Measurements from ENCODE around the gene ITIH1.

ITIH1 gene

DNA sequence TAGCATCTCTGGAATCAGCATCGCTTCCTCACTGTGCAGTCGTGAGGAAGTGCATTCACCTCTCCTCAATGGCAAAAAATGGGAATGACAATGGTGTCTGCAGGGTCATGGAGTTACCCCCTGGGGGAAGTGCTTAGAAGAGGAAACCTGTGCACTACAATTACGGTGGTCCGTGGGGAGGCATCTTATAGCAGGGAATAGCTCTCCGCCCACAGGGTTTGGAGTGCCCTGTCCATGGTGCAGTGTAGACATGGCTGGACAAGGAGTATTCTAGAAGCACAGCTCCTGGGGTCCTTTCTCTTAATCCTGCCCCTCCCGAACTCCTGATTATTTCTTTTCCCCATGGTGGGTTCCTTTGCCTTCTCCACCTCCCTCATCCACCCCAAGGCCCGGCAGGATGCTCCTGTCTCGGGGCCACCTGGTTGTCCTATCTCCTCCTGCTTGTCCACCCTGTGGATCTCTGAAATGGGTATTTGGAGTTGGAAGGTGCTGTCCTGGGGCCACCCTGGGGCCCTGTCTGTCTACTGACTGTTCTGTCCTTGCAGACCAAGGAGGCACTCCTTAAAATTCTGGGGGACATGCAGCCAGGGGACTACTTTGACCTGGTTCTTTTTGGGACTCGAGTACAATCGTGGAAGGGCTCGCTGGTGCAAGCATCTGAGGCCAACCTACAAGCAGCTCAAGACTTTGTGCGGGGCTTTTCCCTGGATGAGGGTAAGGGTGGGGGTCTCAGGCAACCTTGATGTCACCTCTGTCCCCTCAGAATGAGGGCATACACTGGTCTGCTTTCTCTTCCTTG lies 5.2 kb downstream of the ITIH1 start:
- no peaks in the 10 kb centered on the region for H3K36me3 ChIP-seq (ENCODE audit: insufficient read depth, low read length)
- H3K9ac ChIP-seq (ENCODE audit: low read depth, low read length) = no peak overlapping the region
- no peaks in the 10 kb centered on the region for H3K9me3 ChIP-seq (ENCODE audit: control insufficient read depth, insufficient read depth, low read length)
- H3K4me1 ChIP-seq (ENCODE audit: insufficient read depth, low read length) = no peaks in the 10 kb centered on the region; the same call in 1 of the 2 replicates

DNA sequence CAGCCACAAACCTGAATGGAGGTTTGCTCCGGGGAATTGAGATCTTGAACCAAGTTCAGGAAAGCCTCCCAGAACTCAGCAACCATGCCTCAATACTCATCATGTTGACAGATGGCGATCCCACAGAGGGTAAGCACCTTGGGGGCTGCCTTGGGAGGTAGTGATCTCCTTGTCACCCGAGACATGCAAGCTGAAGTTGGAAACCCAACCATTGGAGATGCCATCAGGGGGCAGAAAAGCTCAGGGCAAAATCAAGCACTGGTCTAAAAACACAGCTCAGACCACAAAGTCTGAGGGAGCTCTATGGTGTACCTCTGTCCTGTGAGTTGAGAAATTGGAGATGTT lies 5.8 kb downstream of the ITIH1 start:
- H3K4me1 ChIP-seq (ENCODE audit: insufficient read depth, low read length) = no peaks in the 10 kb centered on the region; the same call in 1 of the 2 replicates
- H3K36me3 ChIP-seq (ENCODE audit: insufficient read depth, low read length) = no peaks in the 10 kb centered on the region
- H3K9me3 ChIP-seq (ENCODE audit: control insufficient read depth, insufficient read depth, low read length) = no peaks in the 10 kb centered on the region
- H3K9ac ChIP-seq (ENCODE audit: low read depth, low read length) = no peak overlapping the region

GRCh38 chr3:52784021-52784621 lies 6.7 kb downstream of the ITIH1 start:
- H3K9ac ChIP-seq (ENCODE audit: low read depth, low read length) = no peak overlapping the region
- no peaks in the 10 kb centered on the region for H3K9me3 ChIP-seq (ENCODE audit: control insufficient read depth, insufficient read depth, low read length)
- H3K4me1 ChIP-seq (ENCODE audit: insufficient read depth, low read length) = no peaks in the 10 kb centered on the region; the same call in 1 of the 2 replicates
- H3K36me3 ChIP-seq (ENCODE audit: insufficient read depth, low read length) = no peaks in the 10 kb centered on the region

DNA sequence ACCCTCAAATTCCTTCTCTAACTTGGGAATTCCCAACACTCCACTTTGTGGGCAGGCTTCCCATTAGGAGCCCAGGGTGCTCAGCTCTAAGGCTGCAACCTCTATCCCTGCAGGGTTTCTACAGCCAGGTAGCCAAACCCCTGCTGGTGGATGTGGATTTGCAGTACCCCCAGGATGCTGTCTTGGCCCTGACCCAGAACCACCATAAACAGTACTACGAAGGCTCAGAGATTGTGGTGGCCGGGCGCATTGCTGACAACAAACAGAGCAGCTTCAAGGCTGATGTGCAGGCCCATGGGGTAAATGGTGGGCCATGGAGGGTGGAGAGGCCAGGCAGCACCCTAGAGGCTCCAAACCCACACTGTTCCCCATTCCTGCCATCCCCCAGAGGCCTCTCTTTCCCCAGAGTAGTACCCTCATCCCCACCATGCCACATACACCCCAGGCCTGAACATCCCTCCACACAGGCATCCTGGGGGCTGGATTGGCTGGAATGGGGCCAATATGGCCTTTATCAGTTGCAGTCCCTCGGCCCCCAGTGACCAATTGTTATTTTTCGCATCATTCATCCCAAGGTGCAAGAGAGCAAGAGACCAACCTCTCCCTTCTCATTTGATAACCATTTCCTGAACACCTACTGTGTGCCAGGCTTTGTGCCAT lies 7.7 kb downstream of the ITIH1 start:
- no peaks in the 10 kb centered on the region; the same call in 1 of the 2 replicates for H3K4me1 ChIP-seq (ENCODE audit: insufficient read depth, low read length)
- no peaks in the 10 kb centered on the region for H3K36me3 ChIP-seq (ENCODE audit: insufficient read depth, low read length)
- H3K9ac ChIP-seq (ENCODE audit: low read depth, low read length) = no peak overlapping the region
- H3K9me3 ChIP-seq (ENCODE audit: control insufficient read depth, insufficient read depth, low read length) = no peaks in the 10 kb centered on the region

DNA sequence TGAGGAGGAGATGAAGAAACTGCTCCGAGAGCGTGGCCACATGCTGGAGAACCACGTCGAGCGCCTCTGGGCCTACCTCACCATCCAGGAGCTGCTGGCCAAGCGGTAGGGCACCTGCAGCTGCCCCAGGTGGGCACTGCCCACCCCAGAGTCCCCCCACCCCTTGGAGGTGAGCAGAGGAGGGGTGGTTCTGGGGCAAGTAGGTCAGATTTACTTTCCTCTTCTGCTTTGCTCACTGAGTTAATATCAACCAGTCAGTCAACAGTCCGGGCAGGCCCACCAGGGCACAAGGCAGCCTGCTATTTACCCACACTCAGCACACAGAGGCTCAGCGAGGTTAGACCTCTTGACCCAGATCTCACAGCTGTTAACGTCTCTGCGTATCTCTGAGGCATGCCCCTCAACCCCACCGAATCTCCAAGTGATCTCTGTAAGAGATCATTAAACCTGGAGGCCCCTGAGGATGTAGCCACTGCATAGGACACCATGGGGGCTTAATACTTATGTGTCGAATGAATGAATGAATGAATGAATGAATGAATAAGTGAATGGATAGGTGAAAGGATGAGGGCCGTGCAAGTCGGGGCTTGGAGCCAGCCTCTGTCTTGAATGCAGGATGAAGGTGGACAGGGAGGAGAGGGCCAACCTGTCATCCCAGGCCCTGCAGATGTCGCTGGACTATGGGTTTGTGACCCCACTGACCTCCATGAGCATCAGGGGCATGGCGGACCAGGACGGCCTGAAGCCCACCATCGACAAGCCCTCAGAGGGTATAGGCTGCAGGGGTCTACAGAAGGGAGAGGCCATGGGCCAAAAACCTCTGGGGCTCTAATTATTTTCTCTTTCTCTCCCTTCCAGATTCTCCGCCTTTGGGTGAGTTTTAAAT lies 9.2 kb downstream of the ITIH1 start:
- no peaks in the 10 kb centered on the region; the same call in 1 of the 2 replicates for H3K4me1 ChIP-seq (ENCODE audit: insufficient read depth, low read length)
- no peaks in the 10 kb centered on the region for H3K36me3 ChIP-seq (ENCODE audit: insufficient read depth, low read length)
- no peak overlapping the region for H3K9ac ChIP-seq (ENCODE audit: low read depth, low read length)
- H3K9me3 ChIP-seq (ENCODE audit: control insufficient read depth, insufficient read depth, low read length) = no peaks in the 10 kb centered on the region

DNA sequence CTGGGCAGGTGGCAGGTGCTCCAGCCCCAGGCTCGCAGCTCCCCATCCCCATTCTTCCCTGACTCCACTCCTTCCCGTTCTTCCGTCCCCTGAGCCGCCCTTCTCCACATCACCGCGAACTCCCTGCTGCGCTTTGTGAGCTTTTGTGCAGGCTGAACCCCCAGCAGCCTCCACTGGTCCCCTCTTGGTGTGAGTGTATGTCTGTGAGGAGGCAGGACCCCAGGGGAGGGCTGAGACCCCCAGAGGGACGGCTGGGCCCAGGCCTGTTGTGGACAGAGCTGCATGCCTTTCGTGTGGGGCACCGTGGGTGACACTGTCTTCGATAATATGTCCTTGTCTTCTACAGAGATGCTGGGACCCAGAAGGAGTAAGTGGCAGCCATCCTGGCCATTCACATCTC lies 9.8 kb downstream of the ITIH1 start:
- H3K4me1 ChIP-seq (ENCODE audit: insufficient read depth, low read length) = no peaks in the 10 kb centered on the region; the same call in 1 of the 2 replicates
- H3K36me3 ChIP-seq (ENCODE audit: insufficient read depth, low read length) = no peaks in the 10 kb centered on the region
- H3K9ac ChIP-seq (ENCODE audit: low read depth, low read length) = no peak overlapping the region
- no peaks in the 10 kb centered on the region for H3K9me3 ChIP-seq (ENCODE audit: control insufficient read depth, insufficient read depth, low read length)

- H3K4me1 ChIP-seq (ENCODE audit: insufficient read depth, low read length) = no peaks in the 10 kb centered on the region
- no peak overlapping the region for H3K9ac ChIP-seq (ENCODE audit: low read depth, low read length)
- no peaks in the 10 kb centered on the region for H3K9me3 ChIP-seq (ENCODE audit: control insufficient read depth, insufficient read depth, low read length)
- H3K36me3 ChIP-seq (ENCODE audit: insufficient read depth, low read length) = no peaks in the 10 kb centered on the region
Measured at GRCh38 chr3:52787672-52788625, 10.6 kb downstream of the ITIH1 start.

- Histone ChIP-seq H3K9ac (ENCODE audit: low read depth, low read length) (no peak overlapping the region), H3K36me3 (ENCODE audit: insufficient read depth, low read length) (no peaks in the 10 kb centered on the region), H3K4me1 (ENCODE audit: insufficient read depth, low read length) (no peaks in the 10 kb centered on the region)
Measured at GRCh38 chr3:52788890-52789745, 11.7 kb downstream of the ITIH1 start.

DNA sequence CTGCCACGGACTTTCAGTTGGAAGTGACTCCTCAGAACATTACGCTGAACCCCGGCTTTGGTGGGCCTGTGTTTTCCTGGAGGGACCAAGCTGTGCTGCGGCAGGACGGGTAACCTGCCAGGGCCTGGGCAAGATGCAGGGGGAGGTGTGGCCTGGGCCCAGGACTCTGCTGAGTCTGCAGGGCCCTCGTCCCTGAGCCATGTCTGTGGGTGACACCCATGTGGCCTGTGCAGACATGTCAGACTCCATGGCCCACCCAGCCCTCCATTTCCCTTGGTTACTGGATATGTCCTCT lies 12.3 kb downstream of the ITIH1 start:
- H3K9ac ChIP-seq (ENCODE audit: low read depth, low read length) = no peak overlapping the region
- H3K4me1 ChIP-seq (ENCODE audit: insufficient read depth, low read length) = no peaks in the 10 kb centered on the region
- no peaks in the 10 kb centered on the region for H3K36me3 ChIP-seq (ENCODE audit: insufficient read depth, low read length)
- no peaks in the 10 kb centered on the region for H3K9me3 ChIP-seq (ENCODE audit: control insufficient read depth, insufficient read depth, low read length)

More at GRCh38 chr3:52788890-52789745, 11.7 kb downstream of the ITIH1 start:
- no peaks in the 10 kb centered on the region for H3K9me3 ChIP-seq (ENCODE audit: control insufficient read depth, insufficient read depth, low read length)

DNA sequence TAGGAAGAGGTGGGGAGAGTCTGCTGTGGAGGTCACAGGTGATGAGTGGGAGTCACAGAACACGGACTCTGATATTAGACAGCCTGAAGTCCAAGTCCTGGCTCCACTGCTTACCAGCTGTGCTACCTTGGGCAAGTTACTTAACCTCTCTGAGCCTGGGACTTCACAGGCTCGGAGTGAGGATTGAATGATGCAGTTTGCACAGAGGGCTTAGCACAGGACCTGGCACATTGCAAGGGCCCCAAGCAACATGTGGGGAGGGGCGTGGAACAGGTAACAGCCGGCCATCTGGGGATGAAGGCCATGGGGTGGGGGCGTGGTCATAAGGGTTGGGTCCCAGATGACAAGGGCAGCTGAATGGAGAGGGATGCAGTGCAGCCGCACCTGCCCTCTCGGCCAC lies 12.9 kb downstream of the ITIH1 start:
- Histone ChIP-seq H3K9ac (ENCODE audit: low read depth, low read length) (no peak overlapping the region), H3K9me3 (ENCODE audit: control insufficient read depth, insufficient read depth, low read length) (no peaks in the 10 kb centered on the region), H3K36me3 (ENCODE audit: insufficient read depth, low read length) (no peaks in the 10 kb centered on the region), H3K4me1 (ENCODE audit: insufficient read depth, low read length) (no peaks in the 10 kb centered on the region)

- H3K9ac ChIP-seq (ENCODE audit: low read depth, low read length) = no peak overlapping the region
- H3K9me3 ChIP-seq (ENCODE audit: control insufficient read depth, insufficient read depth, low read length) = no peaks in the 10 kb centered on the region
- H3K4me1 ChIP-seq (ENCODE audit: insufficient read depth, low read length) = no peaks in the 10 kb centered on the region
- H3K36me3 ChIP-seq (ENCODE audit: insufficient read depth, low read length) = no peaks in the 10 kb centered on the region
Measured at GRCh38 chr3:52790741-52791140, 13.3 kb downstream of the ITIH1 start.

GRCh38 chr3:52791366-52791765 lies 14.0 kb downstream of the ITIH1 start:
- no peaks in the 10 kb centered on the region for H3K4me1 ChIP-seq (ENCODE audit: insufficient read depth, low read length)
- no peaks in the 10 kb centered on the region for H3K36me3 ChIP-seq (ENCODE audit: insufficient read depth, low read length)
- H3K9ac ChIP-seq (ENCODE audit: low read depth, low read length) = no peak overlapping the region
- no peaks in the 10 kb centered on the region for H3K9me3 ChIP-seq (ENCODE audit: control insufficient read depth, insufficient read depth, low read length)

DNA sequence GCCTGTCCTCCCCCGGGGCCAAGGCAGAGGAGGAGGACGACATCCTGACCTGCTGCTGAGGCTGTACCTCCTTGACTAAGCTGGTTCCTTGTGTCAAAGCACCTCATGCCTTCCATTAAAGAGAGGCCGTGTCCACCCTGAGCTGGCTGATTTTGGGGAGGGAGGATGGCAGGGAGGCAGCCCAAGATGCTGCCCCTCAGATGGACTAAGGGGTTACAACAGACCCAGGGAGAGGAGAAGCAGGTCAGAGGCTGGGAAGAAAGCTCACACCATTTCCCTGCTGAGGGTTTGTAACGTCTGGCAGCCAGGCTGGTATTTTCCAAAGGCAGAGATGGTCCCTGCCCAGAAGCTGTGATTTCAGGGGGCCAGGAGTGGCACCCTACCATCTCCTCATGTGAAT lies 14.5 kb downstream of the ITIH1 start:
- H3K36me3 ChIP-seq (ENCODE audit: insufficient read depth, low read length) = no peaks in the 10 kb centered on the region
- H3K9me3 ChIP-seq (ENCODE audit: control insufficient read depth, insufficient read depth, low read length) = no peaks in the 10 kb centered on the region
- H3K4me1 ChIP-seq (ENCODE audit: insufficient read depth, low read length) = no peaks in the 10 kb centered on the region
- H3K9ac ChIP-seq (ENCODE audit: low read depth, low read length) = no peak overlapping the region
